NOMO-1 treated with DMSO at 0.1 percent for 48 hours (cell line): ENCODE data around the gene GDF2.

ENCODE experiments used
- DNase-seq: peaks from one replicate; lab custom pipeline; 2025; ENCODE audit not compliant: unreplicated experiment; lab: John Stamatoyannopoulos, UW

The GDF2 gene

GRCh38 chr10:47366731-47367460 lies 44.6 kb downstream of the GDF2 start:
- no peak for DNase-seq

- DNase-seq = no peak
Measured at GRCh38 chr10:47367646-47368045, 45.4 kb downstream of the GDF2 start.

- DNase-seq = no peak
Measured at GRCh38 chr10:47368431-47369180, 46.4 kb downstream of the GDF2 start.

- DNase-seq = no peak
Measured at GRCh38 chr10:47369251-47369894, 47.1 kb downstream of the GDF2 start.

- no peak for DNase-seq
Measured at GRCh38 chr10:47370015-47370767, 47.9 kb downstream of the GDF2 start.

- no peak for DNase-seq
Measured at GRCh38 chr10:47370878-47371277, 48.6 kb downstream of the GDF2 start.

- DNase-seq = no peak
Measured at GRCh38 chr10:47371629-47372485, 49.6 kb downstream of the GDF2 start.

GRCh38 chr10:47372726-47373125 lies 50.5 kb downstream of the GDF2 start:
- no peak for DNase-seq

GRCh38 chr10:47374611-47375536 lies 52.6 kb downstream of the GDF2 start:
- no peak for DNase-seq

GRCh38 chr10:47376522-47377220 lies 54.4 kb downstream of the GDF2 start:
- no peak for DNase-seq
